Measurements from ENCODE around the gene MZT2A.
"Not testable (repeated sequence)": the region's sequence is repeated elsewhere in the genome, so short reads cannot be mapped to it uniquely, and the experiment has no call there.

GRCh38 chr2:131476363-131476762 lies 15.8 kb downstream of the MZT2A start:
- not testable (repeated sequence) for TF ChIP-seq CTCF (IDR thresholded peaks at IDR 0.05; ENCODE audit: poor library complexity); EZH2phosphoT487 (IDR thresholded peaks at IDR 0.05; ENCODE audit: low read depth, severe bottlenecking, unreplicated experiment)

Measured in hepatocyte (in vitro differentiated cells).